Germinal center (tissue), 1 donor: Measurements from ENCODE around the gene DNAJC3.
A peak's percentile ranks its signal among the peaks of the same experiment; 100 is the strongest.
"Not testable (repeated sequence)": the region's sequence is repeated elsewhere in the genome, so short reads cannot be mapped to it uniquely, and the experiment has no call there.

Experiments
- DNase-seq: peaks from one replicate; pipeline ENCODE4 v3.0.0; 2012; ENCODE audit warnings: mixed read lengths, low spot score

Gene DNAJC3, protein sequence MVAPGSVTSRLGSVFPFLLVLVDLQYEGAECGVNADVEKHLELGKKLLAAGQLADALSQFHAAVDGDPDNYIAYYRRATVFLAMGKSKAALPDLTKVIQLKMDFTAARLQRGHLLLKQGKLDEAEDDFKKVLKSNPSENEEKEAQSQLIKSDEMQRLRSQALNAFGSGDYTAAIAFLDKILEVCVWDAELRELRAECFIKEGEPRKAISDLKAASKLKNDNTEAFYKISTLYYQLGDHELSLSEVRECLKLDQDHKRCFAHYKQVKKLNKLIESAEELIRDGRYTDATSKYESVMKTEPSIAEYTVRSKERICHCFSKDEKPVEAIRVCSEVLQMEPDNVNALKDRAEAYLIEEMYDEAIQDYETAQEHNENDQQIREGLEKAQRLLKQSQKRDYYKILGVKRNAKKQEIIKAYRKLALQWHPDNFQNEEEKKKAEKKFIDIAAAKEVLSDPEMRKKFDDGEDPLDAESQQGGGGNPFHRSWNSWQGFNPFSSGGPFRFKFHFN

DNA sequence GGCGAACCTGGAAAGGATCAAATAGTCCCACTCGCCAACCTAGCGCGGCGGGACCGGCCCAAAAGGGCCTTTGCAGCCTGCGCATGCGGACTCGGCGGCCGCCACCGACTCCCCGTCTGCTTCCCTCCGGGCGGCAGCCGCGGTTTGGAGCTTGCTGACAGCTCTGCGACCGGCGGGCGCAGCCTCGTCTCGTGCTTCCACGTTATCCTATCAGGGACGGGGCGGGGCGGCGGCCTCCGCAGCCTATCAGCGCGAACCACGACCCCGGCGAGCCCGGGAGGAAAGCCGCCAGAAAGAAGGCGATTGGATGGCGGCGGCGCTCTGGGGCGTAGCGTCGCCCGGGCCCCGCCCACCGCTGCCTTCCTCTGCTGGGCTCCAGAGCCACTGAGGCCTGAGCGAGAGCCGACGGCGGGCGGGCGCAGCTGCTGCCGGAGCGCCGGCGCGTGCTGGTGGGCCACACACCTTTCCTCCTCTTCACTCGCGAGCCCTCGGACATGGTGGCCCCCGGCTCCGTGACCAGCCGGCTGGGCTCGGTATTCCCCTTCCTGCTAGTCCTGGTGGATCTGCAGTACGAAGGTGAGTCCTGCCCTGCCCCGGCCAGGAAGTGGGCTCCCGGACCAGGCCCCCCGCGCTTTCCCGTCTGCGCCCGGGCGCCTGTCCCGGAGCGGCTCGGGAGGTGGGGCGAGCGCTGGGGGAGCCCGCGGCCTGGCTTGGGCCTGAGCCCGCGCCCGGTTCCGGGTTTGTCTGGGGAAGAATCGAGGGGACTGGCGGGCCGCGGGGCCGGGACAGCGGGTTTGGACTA lies at the start of gene DNAJC3:
Gene DNAJC3, plus strand, starts transcription at position 378 of the 802 bp plus-strand sequence. Its CDS starts 117 bp downstream, at position 495.
- DNase-seq = peak; percentile 98

DNA sequence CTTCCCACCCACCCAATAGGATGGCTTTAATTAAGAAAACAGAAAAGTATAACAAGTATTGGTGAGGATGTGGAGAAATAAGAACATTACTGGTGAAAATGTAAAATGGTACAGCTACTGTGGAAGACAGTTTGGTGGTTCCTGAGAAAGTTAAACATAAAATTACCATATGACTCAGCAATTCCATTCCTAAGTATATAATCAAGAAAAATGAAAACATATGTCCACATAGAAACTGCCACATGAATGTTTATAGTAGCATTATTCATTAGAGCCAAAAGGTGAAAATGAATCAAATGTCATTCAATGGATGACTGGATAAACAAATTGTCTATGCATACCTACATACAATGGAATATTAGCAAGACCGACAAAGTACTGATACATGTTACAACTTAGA lies 49.3 kb upstream of the DNAJC3 start:
- no peak for DNase-seq

DNA sequence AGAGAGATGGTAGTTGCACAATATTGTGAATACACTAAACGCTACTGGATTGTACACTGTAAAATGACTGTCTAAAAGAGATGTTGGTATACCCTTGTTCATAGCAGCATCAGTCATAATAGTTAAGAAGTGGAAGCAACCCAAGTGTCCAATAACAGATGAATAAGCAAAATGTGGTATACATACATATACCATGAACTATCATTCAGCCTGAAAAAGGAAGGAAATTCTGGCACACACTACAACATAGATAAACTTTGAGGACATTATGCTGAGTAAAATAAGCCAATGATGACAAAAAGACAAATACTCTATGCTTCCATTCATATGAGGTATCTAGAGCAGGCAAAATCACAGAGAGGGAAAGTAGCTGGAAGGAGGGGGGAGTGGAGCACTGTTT lies 48.5 kb upstream of the DNAJC3 start:
- no peak for DNase-seq

DNA sequence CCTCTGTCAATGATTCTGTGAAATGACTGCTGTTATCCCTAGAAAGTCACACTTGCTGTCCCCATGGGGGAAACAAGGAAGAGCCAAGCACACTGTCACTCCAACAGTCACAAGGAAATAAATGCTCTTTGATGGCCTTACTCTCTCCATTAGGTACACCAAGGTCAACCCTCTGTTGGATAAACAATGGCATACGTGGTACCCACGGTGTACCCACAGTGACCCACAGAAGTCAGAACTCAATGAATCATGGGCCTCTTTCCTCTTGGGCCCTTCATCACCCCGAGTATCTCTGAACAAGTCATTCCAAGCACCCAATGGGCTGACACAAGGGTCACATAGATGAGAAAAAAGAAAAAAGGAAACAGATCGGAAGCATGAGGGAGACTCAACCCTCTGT lies 47.9 kb upstream of the DNAJC3 start:
- no peak for DNase-seq

DNA sequence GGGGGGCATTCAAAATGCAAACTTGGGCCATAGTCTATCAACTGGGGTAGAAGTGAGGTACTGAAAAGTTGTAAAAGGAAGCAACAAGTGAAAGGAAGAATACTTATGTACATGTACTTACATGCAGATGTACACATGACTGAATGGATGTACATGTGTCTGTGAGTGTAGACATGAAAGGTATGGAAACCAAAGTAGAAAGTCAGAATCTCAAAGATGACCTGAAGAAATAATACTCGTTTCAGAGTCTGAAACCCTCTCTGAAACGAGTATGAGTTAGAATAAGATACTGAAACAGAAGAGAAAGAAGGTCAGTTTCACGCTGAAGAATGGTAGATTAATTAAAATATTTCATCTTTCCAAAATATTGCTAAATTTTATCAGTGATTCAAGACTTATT lies 46.3 kb upstream of the DNAJC3 start:
- DNase-seq = no peak

DNA sequence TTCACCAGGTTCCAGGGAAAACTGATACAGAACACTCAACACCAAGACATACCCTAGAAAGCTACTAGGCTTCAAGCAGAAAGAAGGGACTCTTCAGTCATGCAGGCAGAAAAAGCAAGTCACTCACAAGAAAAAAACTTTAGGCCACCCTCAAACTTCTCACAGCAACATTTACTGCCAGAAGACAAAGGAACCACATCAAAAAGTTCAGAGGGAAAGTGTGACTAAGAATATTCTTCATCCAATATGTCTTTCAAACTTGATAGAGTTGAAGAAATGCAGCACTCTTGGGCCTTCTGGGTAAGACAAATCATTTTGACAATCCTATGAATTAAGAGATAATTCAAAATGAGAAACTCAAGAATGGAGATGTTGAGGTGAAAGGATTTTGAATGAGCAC lies 40.1 kb upstream of the DNAJC3 start:
- DNase-seq = no peak

DNA sequence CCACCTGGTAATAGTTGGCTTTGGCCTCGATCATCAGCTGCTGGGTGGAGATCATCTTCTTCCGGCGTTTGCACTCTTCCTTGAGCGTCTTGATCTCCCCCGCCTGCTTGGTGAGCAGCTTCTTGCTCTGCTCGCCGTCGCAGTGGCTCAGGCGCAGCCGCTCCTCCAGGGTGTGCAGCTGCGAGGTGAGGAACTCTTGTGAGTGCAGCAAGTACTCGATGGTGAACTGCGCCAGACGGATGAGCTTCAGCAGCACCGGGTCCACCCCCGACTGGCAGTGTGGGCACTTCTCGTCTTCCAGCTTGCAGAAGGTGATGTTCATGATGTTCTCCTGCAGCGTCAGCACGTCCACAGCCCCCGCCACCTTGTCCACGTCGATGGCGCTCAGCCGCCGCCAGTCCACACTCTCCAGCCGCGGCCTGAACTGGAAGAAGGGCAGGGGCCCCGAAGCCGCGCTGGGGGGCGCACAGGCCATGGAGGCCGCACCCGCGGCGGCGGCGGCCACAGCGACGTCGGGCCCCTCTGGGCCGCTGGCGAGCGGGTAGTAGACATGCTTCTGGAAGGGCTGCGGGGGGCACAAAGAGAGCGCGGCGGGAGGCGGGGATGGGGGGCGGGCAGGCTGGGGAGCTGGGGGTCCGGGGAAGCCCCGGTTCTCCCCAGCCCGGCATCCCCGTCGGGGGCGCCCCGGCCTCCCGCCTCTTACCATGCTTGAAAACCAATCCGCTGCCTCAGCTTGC lies 35.5 kb upstream of the DNAJC3 start:
- DNase-seq = no peak

DNA sequence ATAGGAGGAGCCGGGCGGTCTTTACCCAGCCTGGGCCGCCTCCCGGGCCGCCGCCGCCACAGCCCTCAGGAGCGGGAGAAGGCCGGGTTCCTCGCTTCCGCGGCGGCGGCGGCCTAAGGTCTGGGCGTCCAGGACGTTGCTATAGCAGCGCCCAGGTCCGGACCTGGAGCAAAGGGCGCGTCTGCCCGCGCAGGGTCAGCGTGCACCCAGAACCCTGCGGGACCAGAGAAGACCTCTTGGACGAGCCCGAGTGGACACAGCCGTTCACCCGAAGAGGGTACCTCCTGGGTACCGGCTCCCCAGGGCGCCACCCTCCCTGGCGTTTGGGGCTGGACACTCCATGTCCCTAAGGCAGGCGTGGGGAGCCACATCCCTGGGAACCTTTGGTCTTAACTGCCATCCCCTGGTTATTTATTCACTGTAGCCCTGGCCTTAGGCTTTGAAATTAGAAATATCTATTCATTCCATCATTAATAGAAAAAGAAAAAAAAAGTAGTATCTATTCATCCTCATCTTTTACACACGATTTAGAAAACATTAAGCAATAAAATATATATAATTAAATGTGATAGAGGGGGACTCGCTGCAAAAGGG lies 34.8 kb upstream of the DNAJC3 start:
- no peak for DNase-seq

DNA sequence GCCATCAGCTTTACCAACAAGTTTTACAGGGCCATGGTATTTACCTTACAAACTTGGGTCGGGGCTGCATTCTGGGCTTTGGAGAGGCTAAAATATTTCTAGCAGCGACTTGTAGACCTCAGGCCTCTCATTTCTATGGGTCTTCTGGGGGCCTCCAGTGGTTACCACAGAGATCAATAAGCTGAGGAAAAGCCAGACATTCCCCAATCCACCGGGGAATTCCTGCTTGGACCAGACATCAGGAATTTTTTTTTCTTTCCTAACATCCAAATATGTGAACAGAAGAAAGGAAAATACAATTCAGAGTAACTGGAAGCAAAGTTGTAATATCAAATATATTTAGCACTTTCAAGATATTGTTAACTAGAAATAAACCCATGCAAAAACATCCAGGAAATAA lies 33.9 kb upstream of the DNAJC3 start:
- no peak for DNase-seq

DNA sequence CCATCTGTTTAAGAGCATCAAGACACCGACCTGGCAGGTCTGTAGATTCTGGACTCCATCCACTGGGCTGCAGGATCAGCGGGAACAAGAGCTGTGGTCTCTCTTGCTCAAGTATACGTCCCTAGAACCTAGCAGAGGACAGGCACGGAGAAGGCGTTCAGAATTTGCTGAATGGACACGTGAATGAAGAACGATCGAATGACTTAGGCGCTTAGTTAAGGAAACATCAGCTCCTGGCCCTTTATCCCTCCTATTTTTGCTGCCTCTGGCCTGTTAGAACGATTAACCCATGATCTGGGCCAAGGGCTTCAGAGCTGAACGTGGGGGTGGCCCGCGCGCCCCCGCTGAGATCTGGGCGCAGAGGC lies 33.4 kb upstream of the DNAJC3 start:
- no peak for DNase-seq

DNA sequence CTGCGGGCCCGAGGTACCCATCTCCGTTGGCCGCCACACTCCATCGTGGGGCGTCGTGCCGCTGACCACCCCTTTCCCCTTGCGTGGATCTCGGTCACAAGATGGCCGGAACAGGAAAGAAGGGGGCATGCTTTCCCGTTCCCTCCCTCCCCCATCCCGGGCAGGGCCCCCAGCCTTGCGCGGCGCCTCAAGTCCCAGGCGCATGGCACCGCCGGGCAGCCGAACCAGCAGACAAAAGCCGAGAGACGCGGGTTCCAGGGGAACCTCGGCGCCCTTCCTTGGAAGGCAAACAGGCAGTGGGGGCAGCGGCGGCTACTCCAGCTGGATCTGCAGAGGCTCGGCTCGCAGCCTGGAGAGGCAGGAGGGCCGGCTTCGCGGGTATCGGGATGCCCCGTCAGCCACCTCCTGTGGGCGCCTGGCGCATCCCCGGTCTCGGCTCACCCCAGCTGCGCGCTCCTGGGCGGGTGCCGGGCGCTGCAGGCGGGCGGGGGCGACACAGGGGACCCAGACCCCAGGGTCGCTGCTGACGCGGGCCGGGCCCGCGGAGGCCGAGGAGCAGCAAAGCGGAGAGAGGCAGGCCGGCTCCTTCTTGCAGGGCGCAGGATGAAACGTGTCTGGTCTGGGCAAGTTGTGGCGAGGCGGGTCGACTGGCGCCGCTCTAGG lies 32.9 kb upstream of the DNAJC3 start:
- no peak for DNase-seq

DNA sequence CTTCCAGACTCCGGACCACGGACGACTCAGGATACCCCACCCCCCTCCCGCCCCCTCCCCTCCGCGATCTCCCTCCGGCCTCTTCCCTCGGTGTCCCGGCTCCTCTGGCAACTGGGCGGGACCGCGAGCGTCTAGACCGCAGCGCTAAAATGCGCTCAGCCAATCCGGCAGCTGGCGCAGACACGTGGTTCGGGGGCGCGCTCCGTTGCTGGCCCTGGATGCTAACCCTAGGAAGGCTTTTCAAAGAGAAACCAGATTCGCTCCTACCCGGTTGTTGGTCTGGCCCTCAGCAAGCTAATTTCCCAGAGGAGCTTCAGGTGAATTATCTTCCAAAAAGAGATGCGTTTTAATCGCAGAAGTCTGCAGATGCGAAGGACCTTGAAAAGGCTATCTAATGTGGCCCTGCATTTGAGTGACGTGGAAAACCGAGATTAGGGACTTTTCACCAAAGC lies 32.3 kb upstream of the DNAJC3 start, which contains the start of gene DZIP1:
Gene DZIP1, minus strand, starts transcription at position 106 of the 452 bp plus-strand sequence. CDS start 2,677 bp downstream, outside the sequence.
- no peak for DNase-seq

DNA sequence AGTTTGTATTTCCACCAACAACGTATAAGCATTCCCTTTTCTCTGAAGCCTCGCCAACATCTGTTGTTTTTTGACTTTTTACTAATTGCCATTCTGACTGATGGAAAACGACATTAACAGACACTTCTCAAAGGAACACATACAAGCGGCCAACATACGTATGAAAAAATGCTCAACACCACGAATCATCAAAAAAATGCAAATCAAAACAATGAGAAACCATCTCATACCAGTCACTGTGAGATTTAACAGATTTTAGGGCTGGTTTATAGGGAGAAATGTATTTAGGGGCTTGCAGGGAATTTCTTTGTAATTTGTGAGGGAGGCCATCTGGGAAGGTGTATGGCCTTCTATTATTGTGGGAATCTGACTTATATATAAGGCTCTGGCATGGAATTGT lies 29.6 kb upstream of the DNAJC3 start:
- DNase-seq = no peak

DNA sequence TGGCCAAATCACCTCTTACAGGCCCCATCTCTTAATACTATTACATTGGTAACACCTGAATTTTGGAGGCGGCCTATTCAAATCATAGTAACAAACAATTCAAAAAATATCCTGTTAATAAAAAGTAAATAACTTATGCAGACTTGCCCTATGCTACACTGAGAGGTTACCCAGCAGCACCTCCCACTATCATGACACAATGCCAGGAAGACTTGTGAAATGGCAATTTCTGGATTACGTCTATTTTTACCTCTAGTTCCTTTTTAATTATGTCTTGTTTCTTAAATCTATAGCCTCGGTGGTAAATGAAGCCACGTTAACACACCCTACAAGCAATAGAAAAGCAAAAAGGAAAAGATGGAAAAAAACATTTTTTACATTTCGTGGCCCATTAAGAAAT lies 26.2 kb upstream of the DNAJC3 start:
- DNase-seq = no peak

DNA sequence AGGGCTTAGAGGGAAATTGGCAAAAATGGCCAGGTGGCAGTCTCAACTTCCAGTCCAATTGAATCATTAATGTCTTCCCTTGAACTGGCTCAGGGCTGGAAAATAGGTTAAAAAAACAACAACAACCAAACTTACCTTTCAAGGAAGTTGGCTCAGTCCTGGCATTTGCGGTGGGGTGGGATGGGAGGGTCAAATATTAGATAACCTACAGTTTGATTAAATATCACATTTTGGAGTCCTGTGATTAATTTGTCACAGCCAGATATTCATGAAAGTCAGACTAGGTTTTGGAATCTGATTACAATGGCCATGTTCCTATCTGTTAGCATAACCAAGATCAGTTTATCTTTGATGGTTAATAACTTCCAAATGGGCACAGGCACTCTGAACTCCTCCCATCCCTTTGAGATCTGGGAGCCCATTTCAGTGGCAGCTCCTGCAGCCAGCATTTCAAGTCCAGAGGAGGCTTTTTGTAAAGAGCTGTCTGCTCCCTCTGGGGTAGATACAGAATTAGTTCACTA lies 24.6 kb upstream of the DNAJC3 start:
- no peak for DNase-seq

DNA sequence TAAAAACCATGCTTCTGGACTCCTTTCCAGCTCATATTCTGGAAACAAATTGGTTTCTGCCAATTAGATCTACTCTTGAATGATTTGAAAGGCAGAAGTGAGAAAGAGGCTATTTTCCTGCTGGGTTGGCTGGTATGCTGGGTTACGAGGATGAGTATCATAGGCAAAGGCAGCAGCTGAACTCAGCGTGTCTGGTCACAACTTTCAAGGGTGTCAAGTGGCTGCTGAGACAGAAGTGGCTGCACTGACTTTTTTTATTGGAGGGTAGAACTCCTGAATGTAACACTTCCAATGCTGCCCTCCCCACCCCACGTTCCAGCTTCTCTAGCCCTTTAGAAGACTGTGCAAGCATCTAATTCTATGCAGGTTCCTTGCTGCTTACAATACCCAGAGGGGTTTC lies 24.1 kb upstream of the DNAJC3 start:
- no peak for DNase-seq

DNA sequence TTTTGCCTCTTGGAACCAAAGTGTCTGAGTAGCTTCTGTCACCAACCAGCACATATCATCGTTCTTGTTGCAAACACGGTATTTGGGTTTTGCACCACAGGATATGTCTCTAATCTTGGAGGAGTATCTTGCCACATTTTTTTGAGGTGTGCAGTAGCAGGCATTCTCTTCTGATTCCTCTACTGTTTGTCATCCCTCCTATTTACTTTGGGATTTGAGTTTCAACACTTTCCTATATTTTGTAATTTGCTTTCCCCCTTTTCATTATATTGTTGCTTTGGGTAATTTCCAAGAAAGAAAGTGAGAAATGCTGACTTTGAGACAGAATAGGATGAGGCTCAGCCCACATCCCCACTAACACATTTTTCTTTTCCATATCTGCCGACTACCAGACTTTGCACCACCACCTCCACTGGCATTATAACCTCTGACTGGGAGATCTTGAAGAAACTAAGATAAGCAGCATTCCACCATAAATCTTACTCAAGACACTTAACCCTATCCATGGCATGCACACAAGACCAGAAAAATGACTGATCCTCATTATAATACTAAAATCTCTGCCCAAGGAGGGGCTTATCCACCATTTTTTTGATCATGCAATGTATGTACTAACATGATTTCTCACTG lies 20.4 kb upstream of the DNAJC3 start:
- no peak for DNase-seq

DNA sequence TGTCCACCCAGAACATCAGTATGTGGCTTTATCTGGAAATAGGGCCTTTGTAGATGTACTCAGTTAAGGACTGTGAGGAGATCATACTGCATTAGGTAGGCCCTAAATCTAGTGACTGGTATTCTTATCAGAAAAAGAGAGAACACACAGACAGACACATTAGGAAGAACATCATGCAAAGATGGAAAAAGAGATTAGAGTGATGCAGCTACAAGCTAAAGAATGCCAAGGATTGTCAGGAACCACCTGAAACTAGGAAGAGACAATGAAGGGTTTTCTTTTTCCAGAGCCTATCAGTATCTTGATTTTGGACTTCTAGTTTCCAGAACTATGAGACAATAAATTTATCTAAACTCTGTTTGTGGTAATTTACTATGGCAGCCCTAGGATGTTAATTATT lies 17.4 kb upstream of the DNAJC3 start:
- DNase-seq = no peak

DNA sequence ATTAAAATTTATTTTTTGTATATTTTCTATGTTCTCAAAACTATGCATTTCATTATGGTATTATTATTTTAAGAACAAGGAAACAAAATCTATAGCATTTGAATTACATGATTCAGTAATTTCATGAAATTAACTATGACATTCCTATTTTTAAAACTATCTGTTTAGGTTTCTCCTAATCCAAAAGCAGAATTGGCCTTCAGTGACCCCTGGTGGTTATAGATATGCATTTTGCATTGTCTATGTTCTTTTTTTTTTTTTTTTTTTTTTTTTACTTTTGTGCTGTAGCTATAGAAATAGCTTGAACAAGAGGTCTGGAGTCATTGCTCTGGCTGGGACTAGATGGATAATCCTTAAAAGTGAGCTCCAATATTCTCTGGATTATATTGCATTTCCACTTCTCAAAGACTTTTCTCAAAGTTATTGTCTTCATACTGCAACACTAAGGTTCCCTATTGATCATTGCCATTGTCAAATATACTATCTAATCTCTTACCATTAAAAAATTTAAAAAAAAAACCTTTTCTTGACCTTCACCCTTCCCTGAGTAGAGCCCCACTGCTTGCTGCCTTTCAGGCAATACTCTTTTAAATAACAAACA lies 15.9 kb upstream of the DNAJC3 start:
- DNase-seq = peak; percentile 27

DNA sequence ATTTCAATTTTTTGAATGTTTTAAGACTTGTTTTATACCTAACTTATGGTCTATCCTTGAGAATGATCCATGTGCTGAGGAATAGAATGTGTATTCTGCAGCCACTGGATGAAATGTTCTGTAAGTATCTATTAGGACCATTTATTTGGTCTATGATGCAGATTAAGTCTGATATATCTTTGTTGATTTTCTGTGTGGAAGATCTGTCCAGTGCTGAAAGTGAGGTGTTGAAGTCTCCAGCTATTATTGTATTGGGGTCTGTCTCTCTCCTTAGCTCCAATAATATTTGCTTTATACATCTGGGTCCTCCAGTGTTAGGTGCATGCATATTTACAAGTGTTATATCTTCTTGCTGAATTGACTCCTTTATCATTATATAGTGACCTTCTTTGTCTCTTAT lies 9.7 kb upstream of the DNAJC3 start:
- not testable (repeated sequence) for DNase-seq
